Urinary bladder (tissue), 4 donors: ENCODE results near the gene PPP2R1B. TPM values are rescaled to one million over a fixed set of nuclear protein-coding genes. Genes with fewer than 3 reads are reported as not detected.
"Not testable (repeated sequence)": the region's sequence is repeated elsewhere in the genome, so short reads cannot be mapped to it uniquely, and the experiment has no call there.

ENCODE experiments used
- DNase-seq: peaks from one replicate; pipeline ENCODE4 v3.0.0-alpha.2; 2015; ENCODE audit errors: extremely low spot score
- H3K27ac ChIP-seq: one replicate; pipeline ENCODE4 v1.5.1; 2013; ENCODE audit warnings: low read depth, mild to moderate bottlenecking, moderate library complexity
- H3K36me3 ChIP-seq: one replicate; pipeline ENCODE4 v1.6.1; 2013; ENCODE audit warnings: mild to moderate bottlenecking, moderate library complexity; ENCODE audit not compliant: insufficient read depth
- H3K4me1 ChIP-seq: one replicate; pipeline ENCODE4 v1.6.1; 2013; ENCODE audit warnings: mild to moderate bottlenecking, moderate library complexity; ENCODE audit not compliant: insufficient read depth
- H3K4me3 ChIP-seq: one replicate; pipeline ENCODE4 v1.5.1; 2013; ENCODE audit warnings: low read depth, low read length
- WGBS: extraction: QIAGEN DNeasy Blood & Tissue Kit; methylation state at CpG from one replicate; pipeline ENCODE4 v1.1.7; 2013; 5-methylcytosine and 5-hydroxymethylcytosine counted together
- polyA plus RNA-seq: library from polyadenylated mRNA; stranded (reverse); fragments of 200-250 nt; gene quantifications from one replicate; pipeline ENCODE4 v1.2.3, GENCODE V29; 2013
- total RNA-seq: library from RNA; depleted of rRNA; stranded (reverse); fragments of >200 nt; gene quantifications from one replicate; pipeline ENCODE4 v1.2.3, GENCODE V29; 2014
- donor health status: healthy with polysubstance abuse.
- donor health status: healthy.

PPP2R1B gene
- total and polyA plus RNA-seq, 2 donors = 6.8 to 22.7 TPM

DNA sequence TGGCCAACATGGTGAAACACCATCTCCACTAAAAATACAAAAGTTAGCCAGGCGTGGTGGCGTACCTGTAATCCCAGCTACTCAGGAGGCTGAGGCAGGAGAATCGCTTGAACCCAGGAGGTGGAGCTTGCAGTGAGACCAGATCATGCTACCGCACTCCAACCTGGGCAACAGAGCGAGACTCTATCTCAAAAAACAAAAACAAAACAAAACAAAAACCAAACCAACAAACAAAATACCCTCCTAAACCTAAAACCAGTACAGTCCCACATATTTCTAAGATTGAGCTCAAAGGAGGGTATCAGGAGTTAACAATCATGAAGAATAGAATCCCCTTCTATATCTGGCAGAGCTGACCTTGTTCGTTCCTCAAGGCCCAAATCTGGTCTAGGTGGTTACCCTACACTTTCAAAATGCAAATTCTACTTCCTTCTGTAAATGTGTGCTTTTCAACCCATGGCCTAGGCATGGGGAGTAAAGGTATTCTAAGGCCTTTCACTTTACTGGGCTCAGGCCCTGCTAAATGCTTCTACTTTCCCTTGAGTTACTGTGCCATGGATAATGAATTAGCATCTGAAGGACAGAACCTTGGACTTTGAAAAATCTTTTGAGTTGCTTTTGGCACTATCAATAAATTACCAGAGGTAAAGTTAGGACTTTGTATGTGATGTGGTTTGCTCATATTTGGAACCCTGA, 10.4 kb upstream of the PPP2R1B start:
- no peak overlapping the region for H3K27ac ChIP-seq
- 91% methylated on average over 6 of the region's 6 CpGs for WGBS

DNA sequence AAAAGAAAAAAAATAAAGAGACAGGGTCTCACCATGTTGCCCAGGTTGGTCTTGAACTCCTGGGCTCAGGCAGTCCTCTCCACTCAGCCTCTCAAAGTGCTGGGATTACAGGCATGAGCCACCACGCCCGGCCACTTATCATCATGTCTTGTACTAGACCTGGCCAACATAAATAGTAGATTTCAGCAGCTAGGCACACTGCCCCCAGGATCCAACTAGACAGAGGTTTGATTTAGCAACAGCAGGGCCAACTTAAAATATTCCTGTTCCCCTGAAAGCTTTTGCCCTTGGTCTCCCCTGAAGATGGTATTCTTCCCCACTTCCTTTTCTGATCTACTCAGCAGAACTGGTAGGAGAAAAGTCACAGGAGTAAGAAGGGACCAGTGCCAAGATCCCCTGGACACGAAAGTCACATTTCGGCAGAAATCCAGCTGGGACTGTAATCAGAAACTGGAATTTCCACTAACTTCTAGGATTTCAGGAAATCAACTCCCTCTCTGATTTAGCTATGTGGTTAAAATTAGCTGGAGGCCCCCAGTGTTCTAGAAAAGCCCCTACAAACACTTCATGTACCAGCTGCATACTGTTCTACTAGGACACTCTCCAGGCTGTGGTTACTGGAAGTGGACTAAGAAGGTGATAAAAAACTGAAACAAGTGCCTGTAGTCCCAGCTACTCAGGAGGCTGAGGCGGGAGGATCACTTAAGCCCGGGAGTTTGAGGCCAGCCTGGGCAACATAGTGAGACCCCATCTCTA, 8.9 kb upstream of the PPP2R1B start:
- no peaks in the 10 kb centered on the region for H3K36me3 ChIP-seq
- H3K27ac ChIP-seq = no peak overlapping the region
- WGBS = 52% methylated on average over 6 of the region's 6 CpGs
- no peak overlapping the region for H3K4me3 ChIP-seq
- no peaks in the 10 kb centered on the region for H3K4me1 ChIP-seq
- no peak for DNase-seq

More for the DNA sequence above, 10.4 kb upstream of the PPP2R1B start:
- no peak overlapping the region for H3K4me3 ChIP-seq
- no peaks in the 10 kb centered on the region for H3K36me3 ChIP-seq
- H3K4me1 ChIP-seq = no peaks in the 10 kb centered on the region
- DNase-seq = no peak

DNA sequence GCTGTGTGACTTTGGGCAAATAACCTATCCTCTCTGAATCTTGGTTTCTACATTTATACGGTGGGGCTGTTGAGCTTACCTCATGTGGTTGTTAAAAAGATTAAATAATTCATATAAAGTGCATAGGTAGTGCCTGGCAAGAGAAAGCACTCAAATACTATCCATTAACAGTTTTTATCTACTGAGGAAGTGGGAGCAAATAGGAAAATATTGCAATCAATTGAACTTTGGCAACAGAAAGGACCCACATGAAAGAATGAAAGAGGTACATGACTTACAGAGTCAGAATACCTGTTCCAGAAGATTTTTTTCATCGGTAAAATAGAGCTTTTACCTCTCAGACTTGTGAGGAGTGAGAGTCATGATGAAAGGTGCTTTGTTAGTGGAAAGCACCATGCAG, 6.3 kb upstream of the PPP2R1B start:
- Histone ChIP-seq H3K36me3 (no peaks in the 10 kb centered on the region), H3K27ac (no peak overlapping the region), H3K4me3 (no peak overlapping the region), H3K4me1 (no peaks in the 10 kb centered on the region)
- DNase-seq = no peak
- WGBS = 93% methylated on average over 2 of the region's 2 CpGs

DNA sequence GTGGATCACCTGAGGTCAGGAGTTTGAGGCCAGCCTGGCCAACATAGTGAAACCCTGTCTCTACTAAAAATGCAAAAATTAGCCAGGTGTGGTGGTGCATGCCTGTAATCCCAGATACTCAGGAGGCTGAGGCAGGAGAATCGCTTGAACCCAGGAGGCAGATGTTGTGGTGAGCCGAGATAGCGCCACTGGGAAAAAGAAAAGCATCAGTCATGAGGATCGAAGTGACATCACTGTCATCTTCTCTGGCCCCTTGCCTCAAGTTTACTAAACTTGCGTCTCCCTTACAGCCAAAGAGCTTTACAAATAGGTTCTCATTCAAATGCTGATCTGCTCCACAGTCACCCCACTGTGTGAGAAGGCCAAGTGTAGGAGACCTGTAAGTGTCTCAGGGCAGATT, 5.0 kb upstream of the PPP2R1B start:
- 89% methylated on average over 5 of the region's 5 CpGs for WGBS
- H3K36me3 ChIP-seq, H3K4me3 ChIP-seq, H3K27ac ChIP-seq, DNase-seq, H3K4me1 ChIP-seq: not testable (repeated sequence)

DNA sequence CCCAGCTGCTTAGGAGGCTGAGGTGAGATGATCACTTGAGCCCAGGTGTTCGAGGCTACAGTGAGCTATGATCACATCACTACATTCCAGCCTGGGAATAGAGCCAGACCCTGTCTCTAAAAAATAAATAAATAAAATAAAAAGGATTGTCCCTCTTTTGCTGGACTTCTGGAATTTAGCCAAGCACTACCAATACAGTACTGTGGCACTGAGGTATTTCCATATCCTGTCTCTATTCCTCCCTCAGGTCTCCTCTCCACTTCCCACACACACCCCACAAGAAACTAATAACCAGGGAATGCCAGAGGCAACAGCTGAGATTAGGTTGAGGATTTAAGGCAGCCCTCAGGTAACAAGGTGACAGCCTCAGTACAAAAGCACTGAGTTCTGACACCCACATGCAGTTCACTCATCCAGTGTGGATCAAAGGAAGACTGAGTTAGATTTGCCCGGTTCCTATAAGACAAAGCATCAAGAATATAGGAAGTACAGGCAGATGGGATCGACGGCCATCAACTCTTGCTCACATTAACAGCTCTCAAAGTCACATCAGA, 4.5 kb upstream of the PPP2R1B start:
- no peak overlapping the region for H3K4me3 ChIP-seq
- no peak overlapping the region for H3K27ac ChIP-seq
- no peak for DNase-seq
- 87% methylated on average over 4 of the region's 4 CpGs for WGBS
- no peaks in the 10 kb centered on the region for H3K36me3 ChIP-seq
- no peaks in the 10 kb centered on the region for H3K4me1 ChIP-seq

DNA sequence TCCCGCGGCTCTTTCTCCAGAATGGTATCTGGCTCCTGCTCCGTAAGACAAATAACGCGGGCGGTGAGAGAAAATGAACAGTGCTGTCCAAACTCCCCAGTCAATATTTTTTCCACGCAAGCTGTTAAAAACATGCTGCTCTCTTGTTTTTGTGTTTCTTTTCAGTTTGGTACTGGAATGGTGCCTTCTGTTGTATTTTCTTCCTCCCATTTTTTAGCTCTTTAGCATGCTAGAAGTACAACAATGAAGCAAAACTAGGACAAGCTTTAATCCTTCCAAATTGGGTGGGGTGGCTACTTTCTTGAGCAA, 599 bp upstream of the PPP2R1B start:
- WGBS = 1% methylated on average over 7 of the region's 7 CpGs

DNA sequence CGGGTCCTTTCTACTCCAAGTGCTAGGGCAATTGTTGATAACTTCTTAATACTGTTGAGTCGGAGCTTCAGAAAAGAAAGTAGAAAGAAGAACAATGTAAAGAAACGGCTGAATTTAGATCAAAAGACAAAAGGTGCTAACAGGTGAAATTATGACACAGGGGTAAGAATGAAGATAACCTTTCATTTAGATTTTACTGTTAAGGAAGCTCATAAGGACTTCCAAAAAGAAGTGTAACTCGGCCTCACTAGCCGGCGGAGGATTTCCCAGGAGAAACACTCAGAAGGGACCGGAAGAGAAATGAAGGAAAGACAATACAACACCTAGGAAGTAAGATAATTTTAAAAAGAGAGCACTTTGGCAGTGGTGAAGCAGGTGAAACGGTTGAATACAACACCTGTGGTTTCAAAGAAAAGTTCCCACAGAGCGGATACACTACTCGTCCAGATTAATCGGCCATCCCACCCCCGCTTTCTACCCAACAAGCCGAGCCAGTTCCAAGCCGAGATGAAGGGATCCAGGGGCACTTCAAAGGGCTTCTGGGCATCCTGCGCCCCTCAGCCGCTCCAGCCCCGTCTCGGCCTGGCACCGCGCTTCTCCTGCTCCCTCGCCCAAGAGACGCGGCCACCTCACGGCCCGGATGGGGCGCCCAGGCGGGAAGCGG, 737 bp downstream of the PPP2R1B start:
- WGBS = 2% methylated on average over 28 of the region's 28 CpGs
- Histone ChIP-seq H3K4me3 (peak overlapping the region; percentile 81), H3K27ac (no peak overlapping the region), H3K4me1 (no peaks in the 10 kb centered on the region), H3K36me3 (peaks cover 2% of the 10 kb centered on the region)
- no peak for DNase-seq

More for the DNA sequence above, 599 bp upstream of the PPP2R1B start:
- peak overlapping the region; percentile 81 for H3K4me3 ChIP-seq
- DNase-seq = no peak
- H3K4me1 ChIP-seq = no peaks in the 10 kb centered on the region
- H3K36me3 ChIP-seq = peaks cover 2% of the 10 kb centered on the region
- peak overlapping the region; percentile 88 for H3K27ac ChIP-seq

DNA sequence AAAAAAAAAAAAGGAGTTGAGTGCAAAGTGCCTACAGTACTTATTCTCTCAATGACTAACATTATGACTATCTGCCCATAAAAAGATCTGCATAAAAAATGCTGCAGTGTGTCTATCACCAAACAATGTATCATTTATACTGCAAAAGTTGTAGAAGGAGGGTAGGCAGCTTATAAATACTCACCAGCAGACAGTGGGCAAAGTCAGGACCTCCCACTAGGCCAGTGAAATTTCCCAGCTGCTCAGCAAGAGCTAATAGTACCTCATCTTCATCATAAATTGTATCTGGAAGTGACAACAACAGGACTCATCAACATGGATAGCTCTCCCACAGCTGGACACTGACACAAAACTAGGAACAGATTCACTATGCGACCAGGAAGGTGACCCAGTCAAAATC, 1.6 kb downstream of the PPP2R1B start:
- no peak for DNase-seq
- Histone ChIP-seq H3K4me1 (no peaks in the 10 kb centered on the region), H3K27ac (no peak overlapping the region), H3K36me3 (peaks cover 4% of the 10 kb centered on the region), H3K4me3 (peak overlapping the region; percentile 81)
- WGBS = 80% methylated on average over 1 of the region's 1 CpG

DNA sequence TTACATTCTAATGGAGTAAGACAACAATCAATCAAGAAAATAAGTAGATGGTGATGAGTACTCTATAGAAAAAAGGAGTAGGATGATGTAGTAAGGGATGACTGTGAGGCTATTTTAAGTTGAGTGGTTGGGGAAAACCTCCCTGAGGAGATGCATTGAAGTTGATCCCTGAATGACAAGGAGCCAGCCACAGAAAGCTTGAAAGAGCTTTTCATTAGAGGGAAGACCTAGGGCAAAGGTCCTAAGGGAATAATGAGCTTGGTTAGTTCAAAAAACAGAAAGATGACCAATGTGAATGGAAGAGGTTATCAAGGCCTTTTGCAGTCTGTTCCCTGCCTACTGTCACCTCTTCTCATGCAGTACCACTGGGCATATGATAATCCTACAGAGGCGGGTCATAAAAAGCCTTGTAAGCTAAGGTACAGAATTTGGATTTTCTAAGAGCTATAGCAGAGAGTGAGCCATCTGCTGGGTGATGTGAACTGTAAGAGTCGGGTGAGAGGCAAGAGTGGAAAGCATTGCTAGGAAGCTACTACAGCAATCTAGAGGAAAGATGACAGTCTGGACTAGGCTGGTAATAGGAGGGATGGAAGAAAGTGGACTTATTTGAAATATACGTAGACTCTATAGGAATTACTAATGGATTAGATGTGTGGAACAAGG, 3.1 kb downstream of the PPP2R1B start:
- Histone ChIP-seq H3K36me3 (peaks cover 7% of the 10 kb centered on the region), H3K4me3 (no peak overlapping the region), H3K27ac (no peak overlapping the region), H3K4me1 (no peaks in the 10 kb centered on the region)
- no peak for DNase-seq
- 79% methylated on average over 3 of the region's 3 CpGs for WGBS

DNA sequence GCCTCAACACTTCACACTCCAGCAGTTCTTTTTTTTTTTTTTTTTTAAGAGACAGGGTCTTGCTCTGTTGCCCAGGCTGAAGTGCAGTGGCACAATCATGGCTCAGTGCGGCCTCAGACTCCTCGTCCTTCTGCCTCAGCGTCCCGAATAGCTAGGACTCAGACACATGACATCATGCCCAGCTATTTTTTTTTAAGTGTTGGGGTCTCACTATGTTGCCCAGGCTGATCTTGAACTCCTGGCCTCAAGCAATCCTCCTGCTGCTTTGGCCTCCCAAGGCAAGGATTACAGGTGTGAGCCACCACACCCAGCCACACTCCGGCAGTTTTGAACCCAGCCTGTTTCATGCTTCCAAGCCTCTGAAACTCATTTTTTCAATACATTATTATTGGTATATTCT, 3.7 kb downstream of the PPP2R1B start:
- H3K36me3 ChIP-seq = peaks cover 7% of the 10 kb centered on the region
- WGBS = 97% methylated on average over 5 of the region's 5 CpGs

DNA sequence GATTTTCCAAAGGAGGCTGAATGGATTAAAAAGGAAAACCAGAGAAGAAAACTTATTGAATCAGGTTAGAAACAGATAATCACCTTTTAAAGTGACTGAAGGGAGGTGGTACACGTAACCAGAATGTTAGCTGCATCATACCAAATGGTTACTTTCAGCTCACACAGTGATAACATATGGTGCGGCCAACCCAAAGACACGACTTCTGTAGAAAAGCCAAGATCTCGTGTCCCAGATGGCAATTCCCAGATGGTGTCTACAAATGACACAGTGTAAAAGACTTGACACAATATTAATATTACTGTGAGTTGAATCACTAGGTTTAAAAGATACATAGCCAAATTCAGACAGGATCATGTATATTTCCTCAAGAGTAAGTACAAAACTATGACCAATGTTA, 5.2 kb downstream of the PPP2R1B start:
- H3K4me1 ChIP-seq = no peaks in the 10 kb centered on the region
- peaks cover 7% of the 10 kb centered on the region for H3K36me3 ChIP-seq
- no peak for DNase-seq
- H3K27ac ChIP-seq = no peak overlapping the region
- no peak overlapping the region for H3K4me3 ChIP-seq
- WGBS = 78% methylated on average over 4 of the region's 4 CpGs

More for the DNA sequence above, 3.7 kb downstream of the PPP2R1B start:
- H3K27ac ChIP-seq = no peak overlapping the region
- no peaks in the 10 kb centered on the region for H3K4me1 ChIP-seq
- H3K4me3 ChIP-seq = no peak overlapping the region
- no peak for DNase-seq

DNA sequence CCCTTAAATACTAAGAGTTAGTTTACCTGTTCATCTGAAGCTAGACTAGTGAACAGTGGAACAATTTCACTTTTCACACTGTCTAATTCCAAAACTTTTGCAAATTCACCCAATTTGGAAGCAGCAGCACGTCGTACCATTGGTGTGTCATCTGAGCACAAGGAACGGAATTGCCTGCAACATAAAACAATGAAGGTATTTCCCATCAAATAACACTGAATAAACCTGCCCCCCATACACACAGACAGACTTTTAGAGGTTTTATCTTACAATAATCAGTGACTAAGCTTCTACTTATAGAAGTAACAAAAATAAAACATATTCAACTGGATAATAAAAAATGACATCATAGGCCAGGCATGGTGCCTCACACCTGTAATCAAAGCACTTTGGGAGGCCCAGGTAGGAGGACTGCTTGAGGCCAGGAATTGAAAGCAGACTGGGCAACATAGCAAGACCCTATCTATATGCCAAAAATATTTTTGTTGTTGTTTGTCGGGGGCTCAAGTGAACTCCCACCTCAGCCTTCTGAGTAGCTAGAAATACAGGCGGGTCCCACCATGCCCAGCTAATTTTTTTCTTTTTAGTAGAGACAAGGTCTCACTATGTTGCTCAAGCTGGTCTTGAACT, 6.3 kb downstream of the PPP2R1B start:
- no peak for DNase-seq
- Histone ChIP-seq H3K27ac (no peak overlapping the region), H3K4me1 (no peaks in the 10 kb centered on the region), H3K4me3 (no peak overlapping the region), H3K36me3 (peaks cover 10% of the 10 kb centered on the region)
- WGBS = 87% methylated on average over 5 of the region's 5 CpGs

DNA sequence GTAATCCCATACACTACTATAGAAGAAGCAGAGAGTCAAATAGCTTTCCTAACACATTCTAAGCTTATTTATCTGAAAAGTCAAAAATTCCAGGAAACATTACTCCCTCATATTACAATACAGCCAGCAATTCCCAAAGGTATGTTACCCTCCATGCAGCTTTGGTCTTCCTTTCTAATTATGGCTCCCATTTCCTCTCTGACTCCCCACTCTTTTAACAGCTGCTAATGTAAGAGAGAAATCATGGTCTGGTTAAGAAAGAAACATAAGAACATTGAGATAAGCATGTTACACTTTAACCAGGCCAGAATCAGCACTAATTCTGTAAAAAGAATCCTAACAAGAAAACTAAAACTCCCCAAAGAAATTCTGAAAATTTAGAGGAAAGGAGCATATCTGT, 6.8 kb downstream of the PPP2R1B start:
- no peak overlapping the region for H3K27ac ChIP-seq
- DNase-seq = no peak
- H3K4me3 ChIP-seq = no peak overlapping the region
- no peaks in the 10 kb centered on the region for H3K4me1 ChIP-seq
- peaks cover 10% of the 10 kb centered on the region for H3K36me3 ChIP-seq
